Dermis microvascular lymphatic vessel endothelial cell (primary cell): ENCODE results near the gene SMC6. TPM values are rescaled to one million over a fixed set of nuclear protein-coding genes. Genes with fewer than 3 reads are reported as not detected.

Source experiments
- DNase-seq, 2 donors: peaks; one replicate each; pipeline versions ENCODE4 v3.0.0 to v3.0.0-alpha.2; 2010; ENCODE audit warnings: low read depth in 2 of 2
- total RNA-seq: library from RNA; depleted of rRNA; stranded (reverse); fragments of >200 nt; gene quantifications from 2 replicates; pipeline ENCODE4 v1.2.1, GENCODE V29; 2014

SMC6 gene
- total RNA-seq, 1 donor from 2014 or later, result 14.0 TPM

GRCh38 chr2:17717666-17718065, 35.9 kb downstream of the SMC6 start:
- DNase-seq, result no peak

GRCh38 chr2:17713291-17713690, 40.3 kb downstream of the SMC6 start:
- DNase-seq, result no peak

- no peak for DNase-seq
Measured at GRCh38 chr2:17710547-17711248, 42.9 kb downstream of the SMC6 start.

GRCh38 chr2:17709897-17710296, 43.7 kb downstream of the SMC6 start:
- DNase-seq, result no peak

- DNase-seq, result no peak
Measured at GRCh38 chr2:17708501-17708900, 45.1 kb downstream of the SMC6 start.

- no peak for DNase-seq
Measured at GRCh38 chr2:17706845-17707244, 46.8 kb downstream of the SMC6 start.

- DNase-seq, result no peak
Measured at GRCh38 chr2:17690776-17691175, 62.8 kb downstream of the SMC6 start.

GRCh38 chr2:17689010-17689409, 64.6 kb downstream of the SMC6 start:
- no peak for DNase-seq

- DNase-seq, result no peak
Measured at GRCh38 chr2:17688600-17688999, 65.0 kb downstream of the SMC6 start.

GRCh38 chr2:17683981-17684380, 69.6 kb downstream of the SMC6 start:
- DNase-seq, result no peak

- DNase-seq, result no peak
Measured at GRCh38 chr2:17682098-17682857, 71.3 kb downstream of the SMC6 start.

GRCh38 chr2:17680119-17680518, 73.5 kb downstream of the SMC6 start:
- no peak for DNase-seq

- no peak for DNase-seq
Measured at GRCh38 chr2:17674817-17675216, 78.8 kb downstream of the SMC6 start.

- DNase-seq, result peak in 1 of 2 donors; percentile 3
Measured at GRCh38 chr2:17672583-17673317, 80.9 kb downstream of the SMC6 start.

GRCh38 chr2:17667898-17668297, 85.7 kb downstream of the SMC6 start:
- DNase-seq, result no peak

GRCh38 chr2:17664534-17664933, 89.1 kb downstream of the SMC6 start:
- DNase-seq, result no peak

GRCh38 chr2:17662723-17663122, 90.9 kb downstream of the SMC6 start:
- no peak for DNase-seq

GRCh38 chr2:17661460-17661859, 92.2 kb downstream of the SMC6 start:
- no peak for DNase-seq

GRCh38 chr2:17660219-17660618, 93.4 kb downstream of the SMC6 start:
- no peak for DNase-seq

- DNase-seq, result no peak
Measured at GRCh38 chr2:17658251-17658843, 95.3 kb downstream of the SMC6 start.

GRCh38 chr2:17657759-17658158, 95.9 kb downstream of the SMC6 start:
- no peak for DNase-seq
